ENCODE results near the gene UPF3A. TPM values are rescaled to one million over a fixed set of nuclear protein-coding genes. Genes with fewer than 3 reads are reported as not detected.
"Not testable (repeated sequence)": the region's sequence is repeated elsewhere in the genome, so short reads cannot be mapped to it uniquely, and the experiment has no call there.

UPF3A gene
- total RNA-seq, 1 donor from 2014 or later: 21.8 TPM

DNA sequence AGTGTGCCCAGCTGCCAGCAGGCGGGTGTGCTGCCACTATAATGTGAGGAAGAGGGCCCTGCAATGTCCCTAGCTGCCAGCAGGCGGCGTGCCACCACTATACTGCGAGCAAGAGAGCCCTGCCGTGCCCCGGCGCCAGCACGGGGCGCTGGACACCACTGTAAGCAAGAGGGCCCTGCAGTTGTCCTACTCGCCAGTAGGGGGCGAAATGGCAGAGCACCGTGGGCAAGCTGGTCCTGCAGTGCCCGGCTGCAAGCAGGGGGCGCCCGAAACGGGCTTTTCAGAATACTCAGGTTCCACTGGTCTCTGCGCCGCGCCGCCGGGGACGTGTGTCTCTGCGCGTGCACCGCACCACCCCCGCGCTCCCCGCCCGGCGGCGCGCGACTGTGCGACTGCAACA is 71.4 kb downstream of the UPF3A start:
- intact Hi-C loops (cut with micrococcal nuclease); H3K36me3 ChIP-seq; H3K9me3 ChIP-seq (replicated peaks); H3K27me3 ChIP-seq (ENCODE audit: low read depth); H3K4me1 ChIP-seq; H3K4me3 ChIP-seq; H3K27ac ChIP-seq (replicated peaks): not testable (repeated sequence)
- TF ChIP-seq CTCF (IDR thresholded peaks at IDR 0.05; ENCODE audit: borderline replicate concordance): peak; percentile 59
- peak; percentile 65 for DNase-seq

DNA sequence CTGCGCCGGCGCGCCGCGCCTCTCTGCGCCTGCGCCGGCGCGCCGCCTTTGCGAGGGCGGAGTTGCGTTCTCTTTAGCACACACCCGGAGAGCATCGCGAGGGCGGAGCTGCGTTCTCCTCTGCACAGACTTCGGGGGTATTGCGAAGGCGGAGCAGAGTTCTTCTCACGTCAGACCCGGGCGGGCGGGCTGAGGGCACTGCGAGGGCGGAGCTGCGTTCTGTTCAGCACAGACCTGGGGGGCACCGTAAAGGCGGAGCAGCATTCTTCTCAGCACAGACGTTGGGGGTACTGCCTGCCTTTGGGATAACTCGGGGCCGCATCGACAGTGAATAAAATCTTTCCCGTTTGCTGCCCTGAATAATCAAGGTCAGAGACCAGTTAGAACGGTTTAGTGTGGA is 72.0 kb downstream of the UPF3A start:
- DNase-seq; H3K36me3 ChIP-seq; H3K4me1 ChIP-seq; H3K27me3 ChIP-seq (ENCODE audit: low read depth); intact Hi-C loops (cut with micrococcal nuclease); H3K9me3 ChIP-seq (replicated peaks); H3K27ac ChIP-seq (replicated peaks); H3K4me3 ChIP-seq: not testable (repeated sequence)

Small RNA genes lying within 50 kb of the gene (microRNA-seq; reads per million reads assigned to microRNA genes)
- gene MIR4502 (not detected), gene MIR548AR (not detected)

Other genes with a start within 250 kb of the UPF3A start
- gene RASA3, start 149.0 kb upstream of the UPF3A start, total RNA-seq: 9.5 TPM
- gene CFAP97D2, start 102.3 kb upstream of the UPF3A start, total RNA-seq: not detected
- gene CDC16, start 46.7 kb upstream of the UPF3A start, total RNA-seq: 34.5 TPM
- 9.0 TPM for gene CHAMP1, start 32.9 kb downstream of the UPF3A start, total RNA-seq